ENCODE data around the gene PDLIM5.
"Not testable (repeated sequence)": the region's sequence is repeated elsewhere in the genome, so short reads cannot be mapped to it uniquely, and the experiment has no call there.

The PDLIM5 gene

DNA sequence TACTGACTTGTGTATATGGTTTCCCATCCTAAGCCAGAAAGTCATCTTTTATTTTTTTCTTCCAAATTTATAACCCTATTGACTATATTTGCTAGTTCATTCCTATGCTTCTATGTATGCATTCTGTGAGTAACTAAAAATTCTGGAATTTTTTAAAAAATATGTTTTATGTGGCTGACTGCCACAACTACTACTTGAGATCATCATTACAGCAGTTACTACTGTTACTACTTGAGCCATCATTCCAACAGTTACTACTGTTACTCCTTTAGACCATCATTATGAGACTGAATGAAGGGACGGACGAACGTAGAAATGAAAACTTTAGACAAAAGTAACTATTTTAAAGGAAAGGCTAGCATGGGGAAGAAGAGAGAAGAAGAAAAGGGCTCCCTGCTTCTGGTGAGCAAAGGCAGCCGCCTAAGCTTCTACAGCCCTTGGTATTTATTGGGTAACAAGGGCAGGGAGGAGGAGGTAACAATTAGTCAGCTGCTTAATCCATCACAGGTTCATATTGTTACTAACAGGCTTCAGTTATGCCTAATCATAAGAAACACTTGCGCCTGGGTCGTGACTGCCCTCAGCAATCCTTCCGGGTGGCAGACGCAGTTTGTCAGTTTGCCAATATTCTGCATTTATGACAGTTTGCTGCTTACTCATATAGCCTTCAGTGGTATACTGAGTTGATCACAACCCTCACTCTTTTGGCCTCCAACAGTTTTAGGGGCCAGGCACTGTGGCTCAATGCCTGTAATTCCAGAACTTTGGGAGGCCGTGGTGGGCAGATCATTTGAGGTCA lies 80.4 kb downstream of the PDLIM5 start:
- DNase-seq: no peak

GRCh38 chr4:94533405-94534223 lies 81.9 kb downstream of the PDLIM5 start:
- no peak for DNase-seq

DNA sequence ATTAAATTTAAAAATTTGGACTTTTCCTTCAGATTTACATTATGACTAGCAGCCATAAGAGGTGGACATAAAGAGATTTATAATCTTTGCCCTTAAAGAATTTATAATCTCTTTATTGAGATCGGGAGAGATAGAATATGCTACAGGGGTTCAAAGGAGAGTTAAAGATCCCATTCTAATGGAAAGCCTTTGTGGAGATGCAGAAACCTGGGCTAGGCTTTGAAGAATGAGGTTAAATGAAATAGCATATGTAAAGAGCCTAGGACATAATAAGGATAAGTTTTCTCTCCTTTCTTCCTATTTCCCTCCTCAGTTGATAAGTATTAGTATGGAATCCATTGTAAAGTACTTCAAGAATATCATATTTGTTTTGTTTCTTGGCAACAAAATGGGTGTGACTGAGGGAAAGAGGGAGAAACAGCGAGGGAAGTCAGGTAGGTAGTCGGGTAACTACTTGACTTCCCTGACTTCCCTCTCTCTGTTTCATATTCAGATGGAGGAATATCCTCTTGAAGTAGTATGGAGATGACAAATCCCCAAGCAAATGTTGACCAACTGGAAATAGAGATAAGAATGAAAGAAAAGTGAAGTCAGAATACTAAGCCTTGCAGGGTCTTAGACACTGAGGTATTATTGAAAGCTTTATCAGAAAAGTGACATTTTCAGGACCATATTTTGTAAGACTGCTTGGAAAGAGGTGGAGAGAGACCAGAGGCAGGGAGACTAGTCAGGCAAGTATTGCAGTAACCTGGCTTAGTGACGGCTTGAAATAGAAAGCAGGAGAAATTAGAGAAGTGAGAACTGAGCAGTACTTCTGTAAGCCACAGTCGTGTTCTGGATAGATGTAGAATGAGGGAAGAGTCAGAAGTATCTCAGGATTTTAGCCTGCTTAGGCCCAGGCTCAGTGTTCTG lies 82.9 kb downstream of the PDLIM5 start:
- no peak for DNase-seq

GRCh38 chr4:94536049-94536448 lies 84.3 kb downstream of the PDLIM5 start:
- DNase-seq: no peak

DNA sequence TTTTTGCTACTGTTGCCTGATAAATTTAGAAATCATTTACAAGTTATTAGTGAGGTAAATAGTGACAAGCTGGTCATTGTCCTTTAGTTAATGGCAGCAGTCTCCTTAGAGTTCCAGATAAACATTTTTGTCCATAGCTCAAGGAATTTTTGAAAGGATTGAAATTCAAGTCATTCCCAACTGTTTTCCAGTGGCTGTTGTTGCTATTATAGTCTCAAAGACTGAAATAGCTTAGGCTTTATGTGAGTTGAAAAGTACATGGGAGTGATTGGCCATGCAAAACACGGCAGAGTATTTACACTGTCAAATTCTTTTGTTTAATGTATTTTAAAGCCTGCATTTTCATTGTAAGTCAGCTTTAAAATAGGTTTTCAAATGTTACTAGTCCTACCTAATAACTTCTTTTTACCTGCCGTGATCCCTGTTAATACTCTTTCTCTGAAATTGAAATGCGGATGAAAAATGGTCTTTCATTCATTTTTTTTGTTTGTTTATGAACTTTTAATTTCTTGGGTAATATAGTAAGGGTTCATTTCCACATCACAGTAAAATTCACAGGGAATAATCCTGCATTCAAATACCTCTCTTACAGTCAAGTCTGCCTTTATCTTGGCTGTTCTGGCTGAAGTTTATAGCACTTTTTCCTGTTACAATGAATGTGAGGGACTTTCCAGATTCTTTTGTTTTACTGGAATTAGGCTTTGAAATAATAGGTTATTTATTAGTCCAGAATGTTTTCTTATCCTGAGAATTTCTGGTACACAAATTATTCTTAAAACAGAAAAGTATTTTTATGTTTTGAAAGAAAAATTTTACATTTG lies 85.1 kb downstream of the PDLIM5 start:
- no peak for DNase-seq

- DNase-seq: no peak
Measured at GRCh38 chr4:94537921-94538628, 86.3 kb downstream of the PDLIM5 start.

- no peak for DNase-seq
Measured at GRCh38 chr4:94540476-94540875, 88.7 kb downstream of the PDLIM5 start.

DNA sequence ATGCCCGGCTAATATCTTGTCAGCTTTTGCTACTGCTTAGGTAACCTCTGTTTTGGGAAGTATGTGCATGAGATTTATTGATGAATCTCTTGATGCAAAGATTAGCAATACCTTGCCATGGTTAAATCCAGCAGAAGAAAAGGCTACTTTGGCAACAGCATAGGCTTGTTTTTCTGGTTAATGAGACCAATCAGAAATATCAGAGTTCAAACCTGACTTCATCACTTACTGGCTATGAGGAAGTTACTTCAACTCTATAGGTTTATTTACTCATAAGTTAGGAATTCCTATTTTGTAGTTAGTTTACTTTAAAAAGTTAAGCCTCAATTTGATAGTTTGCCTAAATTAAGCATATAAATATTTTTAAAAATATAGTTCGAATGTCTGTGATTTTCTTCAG lies 93.1 kb downstream of the PDLIM5 start:
- no peak for DNase-seq

DNA sequence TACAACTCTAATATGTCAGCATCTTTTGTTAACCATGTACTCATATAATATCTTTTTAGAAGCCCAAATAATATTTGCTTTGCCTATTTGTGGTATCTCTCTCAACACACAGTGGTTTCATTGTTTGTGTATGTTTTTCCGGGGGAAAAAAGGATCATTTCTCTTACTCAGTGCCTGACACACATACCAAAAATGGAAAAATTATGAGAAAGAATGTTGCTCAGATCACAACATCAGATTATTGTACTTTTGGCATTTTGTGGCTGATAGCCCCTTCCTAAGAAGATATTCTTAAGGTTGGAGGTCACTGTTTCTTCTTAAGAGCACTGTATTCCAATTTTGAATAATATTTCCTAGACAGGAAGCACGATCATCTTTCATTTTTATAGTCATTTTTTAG lies 93.6 kb downstream of the PDLIM5 start:
- no peak for DNase-seq

GRCh38 chr4:94546949-94547348 lies 95.2 kb downstream of the PDLIM5 start:
- no peak for DNase-seq

DNA sequence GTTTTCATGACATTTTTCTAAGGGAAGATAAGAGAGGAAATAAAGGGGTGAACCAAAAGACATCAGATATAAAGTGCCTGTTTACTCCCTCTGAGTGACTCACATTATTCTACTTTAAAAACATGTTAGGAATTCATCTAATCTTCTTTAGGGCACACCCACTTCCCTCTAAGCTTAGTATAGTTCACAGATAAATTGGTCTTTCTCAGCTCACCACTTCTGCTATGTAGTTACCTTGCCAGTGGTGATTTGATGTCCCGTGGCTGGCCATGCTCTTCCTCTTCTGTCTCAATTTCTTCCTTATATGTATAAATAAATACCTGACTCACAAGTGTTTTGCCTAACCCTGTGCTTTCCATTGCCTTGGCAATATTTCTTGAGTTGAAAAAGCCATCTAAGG lies 96.8 kb downstream of the PDLIM5 start:
- no peak for DNase-seq

- no peak for DNase-seq
Measured at GRCh38 chr4:94550352-94550751, 98.6 kb downstream of the PDLIM5 start.

GRCh38 chr4:94550851-94551250 lies 99.1 kb downstream of the PDLIM5 start:
- no peak for DNase-seq

- no peak for DNase-seq
Measured at GRCh38 chr4:94551643-94552564, 100.2 kb downstream of the PDLIM5 start.

- not testable (repeated sequence) for DNase-seq
Measured at GRCh38 chr4:94556047-94556446, 104.3 kb downstream of the PDLIM5 start.

- DNase-seq: not testable (repeated sequence)
Measured at GRCh38 chr4:94557632-94558031, 105.9 kb downstream of the PDLIM5 start.

GRCh38 chr4:94558392-94558904 lies 106.7 kb downstream of the PDLIM5 start:
- DNase-seq: no peak

DNA sequence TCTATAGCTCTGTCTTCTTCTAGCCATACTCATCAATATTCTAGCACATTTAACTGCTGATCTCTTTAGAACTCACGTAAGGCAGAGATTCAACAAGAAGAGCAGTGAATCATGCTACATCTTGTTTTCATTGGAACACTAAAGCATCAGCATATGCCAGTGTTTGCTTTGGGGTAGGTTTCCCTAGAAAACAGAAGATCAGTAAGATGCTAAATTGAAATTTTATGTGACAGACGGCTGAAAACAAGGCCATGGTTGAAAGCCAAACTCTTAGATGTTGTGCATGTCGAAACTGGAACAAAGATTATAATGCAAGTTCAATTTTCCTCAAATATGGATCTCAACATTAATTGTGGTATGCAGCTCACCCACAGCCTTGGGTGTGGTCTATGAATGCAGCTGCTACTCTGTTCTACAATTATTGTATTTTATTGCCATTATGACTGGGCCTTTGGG lies 107.6 kb downstream of the PDLIM5 start:
- no peak for DNase-seq

DNA sequence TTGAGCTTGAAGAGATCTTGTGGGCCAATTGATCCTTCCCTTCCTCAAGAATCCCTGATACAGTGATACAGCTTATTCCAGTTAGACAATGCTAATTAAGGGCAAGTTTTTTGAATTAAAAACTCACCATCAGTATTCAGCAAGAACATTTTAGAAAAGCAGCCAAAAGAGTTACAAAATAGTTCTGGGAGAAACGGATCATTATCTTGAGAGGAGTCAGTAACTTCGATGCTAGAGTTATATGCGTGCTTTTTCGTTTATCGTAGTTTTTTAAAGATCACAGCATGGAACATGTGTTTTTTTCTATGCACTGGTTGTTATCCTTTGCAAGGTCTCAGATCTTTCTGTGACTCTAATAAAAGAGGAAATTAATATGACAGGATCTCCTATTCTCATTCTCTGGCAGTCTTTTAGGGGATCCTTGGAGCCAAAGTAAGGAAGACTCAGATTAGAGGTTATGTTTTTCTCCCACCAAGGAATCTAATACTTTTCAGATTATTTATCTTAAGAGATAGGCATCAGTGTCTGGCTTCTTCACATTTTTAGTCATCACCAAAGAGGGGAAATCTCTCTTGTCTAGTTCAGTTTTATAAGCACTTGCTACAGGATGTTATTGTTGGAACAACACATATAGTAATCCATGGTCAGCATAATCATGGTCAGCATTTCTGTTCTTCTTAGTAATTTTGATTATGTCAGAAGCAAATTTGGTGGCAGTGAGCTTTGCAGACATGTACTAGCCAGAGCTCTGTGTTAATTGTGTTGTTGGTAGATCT lies 109.7 kb downstream of the PDLIM5 start:
- DNase-seq: no peak

All from NCI-H1048 (cell line).